Mesenchymal stem cell (in vitro differentiated cells and primary cell): ENCODE data around the gene RNF166.

Experiments
- DNase-seq: peaks from one replicate; pipeline ENCODE4 v3.0.0-alpha.2; 2013
- H2AFZ ChIP-seq: one replicate; pipeline ENCODE4 v1.6.1; 2013; ENCODE audit warnings: low read depth, mild to moderate bottlenecking, control low read depth, inconsistent platforms, low read length, moderate library complexity
- H2AK5ac ChIP-seq: 2 replicates; pipeline ENCODE4 v1.6.1; 2013; ENCODE audit warnings: low read length, moderate library complexity, mild to moderate bottlenecking, inconsistent platforms; ENCODE audit not compliant: severe bottlenecking
- H2BK120ac ChIP-seq: one replicate; pipeline ENCODE4 v1.6.1; 2013; ENCODE audit warnings: low read depth, mild to moderate bottlenecking, inconsistent platforms, low read length, moderate library complexity
- H2BK12ac ChIP-seq, 2 experiments: one replicate each; pipeline ENCODE4 v1.6.1; 2013; ENCODE audit warnings: inconsistent platforms in 2 of 2, low read length in 2 of 2, mild to moderate bottlenecking in 2 of 2, moderate library complexity in 2 of 2, control low read depth in 1 of 2
- H2BK15ac ChIP-seq: one replicate; pipeline ENCODE4 v1.6.1; 2013; ENCODE audit warnings: mild to moderate bottlenecking, low read depth, inconsistent platforms; ENCODE audit not compliant: poor library complexity, severe bottlenecking
- H2BK5ac ChIP-seq: 2 replicates; pipeline ENCODE4 v1.6.1; 2013; ENCODE audit warnings: low read depth, mild to moderate bottlenecking, low read length, control low read depth, inconsistent platforms; ENCODE audit not compliant: poor library complexity, severe bottlenecking
- H3K14ac ChIP-seq, 2 experiments: one replicate each; pipeline ENCODE4 v1.6.1; 2013; ENCODE audit warnings: inconsistent platforms in 2 of 2, low read length in 2 of 2, control low read depth in 1 of 2, mild to moderate bottlenecking in 1 of 2, moderate library complexity in 1 of 2
- H3K18ac ChIP-seq, 2 experiments: one replicate each; pipeline ENCODE4 v1.6.1; 2013; ENCODE audit warnings: inconsistent platforms in 2 of 2, low read length in 2 of 2, control low read depth in 1 of 2, low read depth in 1 of 2, mild to moderate bottlenecking in 1 of 2
- H3K23ac ChIP-seq, 2 experiments: one replicate each; pipeline ENCODE4 v1.6.1; 2013; ENCODE audit warnings: inconsistent platforms in 2 of 2, low read length in 2 of 2, mild to moderate bottlenecking in 2 of 2, moderate library complexity in 2 of 2, control low read depth in 1 of 2
- H3K27ac ChIP-seq: 2 replicates; pipeline ENCODE4 v1.5.1; 2013; ENCODE audit warnings: mild to moderate bottlenecking, moderate library complexity, low read length, control low read depth, inconsistent platforms; ENCODE audit not compliant: poor library complexity, severe bottlenecking
- H3K27me3 ChIP-seq, 2 experiments: 2 replicates each; pipeline versions ENCODE4 v1.6.1 to v1.7.0; 2013; ENCODE audit warnings: low read length in 2 of 2, mild to moderate bottlenecking in 2 of 2, moderate library complexity in 2 of 2, control low read depth in 1 of 2, inconsistent platforms in 1 of 2; ENCODE audit not compliant: control insufficient read depth in 1 of 2, insufficient read depth in 1 of 2
- H3K36me3 ChIP-seq, 2 experiments: 2 replicates each; pipeline versions ENCODE4 v1.6.1 to v1.7.0; 2013; ENCODE audit warnings: low read length in 2 of 2, control low read depth in 1 of 2, inconsistent platforms in 1 of 2, low read depth in 1 of 2, mild to moderate bottlenecking in 1 of 2; ENCODE audit not compliant: insufficient read depth in 2 of 2, control insufficient read depth in 1 of 2
- H3K4ac ChIP-seq, 2 experiments: one replicate each; pipeline ENCODE4 v1.6.1; 2013; ENCODE audit warnings: inconsistent platforms in 2 of 2, low read length in 2 of 2, mild to moderate bottlenecking in 2 of 2, moderate library complexity in 2 of 2, control low read depth in 1 of 2, low read depth in 1 of 2
- H3K4me1 ChIP-seq: 2 replicates; pipeline ENCODE4 v1.6.1; 2013; ENCODE audit warnings: low read depth, low read length, control low read depth; ENCODE audit not compliant: control insufficient read depth, insufficient read depth
- H3K4me2 ChIP-seq: 2 replicates; pipeline ENCODE4 v1.6.1; 2013; ENCODE audit warnings: low read length, mild to moderate bottlenecking, inconsistent platforms; ENCODE audit not compliant: poor library complexity, severe bottlenecking
- H3K4me3 ChIP-seq, 2 experiments: 2 replicates each; pipeline versions ENCODE4 v1.5.1 to v1.7.0; 2013; ENCODE audit warnings: low read length in 2 of 2, mild to moderate bottlenecking in 2 of 2, control low read depth in 1 of 2, low read depth in 1 of 2; ENCODE audit not compliant: insufficient read depth in 1 of 2
- H3K79me1 ChIP-seq: replicated peaks from 2 replicates; pipeline ENCODE4 v1.6.1; 2013; ENCODE audit warnings: mild to moderate bottlenecking, control low read depth, low read length, inconsistent platforms; ENCODE audit not compliant: poor library complexity, severe bottlenecking
- H3K9ac ChIP-seq: 2 replicates; pipeline ENCODE4 v1.7.0; 2013; ENCODE audit warnings: mild to moderate bottlenecking, low read length, moderate library complexity
- H3K9me3 ChIP-seq: 2 replicates; pipeline ENCODE4 v1.7.0; 2013; ENCODE audit warnings: mild to moderate bottlenecking, low read length; ENCODE audit not compliant: control insufficient read depth
- H4K8ac ChIP-seq: one replicate; pipeline ENCODE4 v1.6.1; 2013; ENCODE audit warnings: inconsistent platforms, mild to moderate bottlenecking, low read length, moderate library complexity
- H4K91ac ChIP-seq: one replicate; pipeline ENCODE4 v1.6.1; 2013; ENCODE audit warnings: mild to moderate bottlenecking, low read length, inconsistent platforms
- WGBS: methylation state at CpG from one replicate; pipeline ENCODE4 v1.1.7; 2013; ENCODE audit warnings: mixed read lengths; 5-methylcytosine and 5-hydroxymethylcytosine counted together

Gene RNF166

GRCh38 chr16:88713054-88713453 is 6.8 kb upstream of the RNF166 start:
- Histone ChIP-seq H3K4ac (no peak overlapping the region), H4K8ac (no peak overlapping the region), H4K91ac (no peak overlapping the region), H2BK12ac (no peak overlapping the region), H2BK120ac (no peak overlapping the region), H2AK5ac (no peak overlapping the region), H3K9me3 (no peaks in the 10 kb centered on the region), H3K4me2 (no peak overlapping the region), H3K18ac (no peak overlapping the region), H2AFZ (no peak overlapping the region), H3K27me3 (no peaks in the 10 kb centered on the region), H2BK5ac (no peak overlapping the region), H3K14ac (no peak overlapping the region), H3K27ac (no peak overlapping the region), H3K4me3 (no peak overlapping the region), H3K23ac (no peak overlapping the region), H3K4me1 (peaks cover 8% of the 10 kb centered on the region), H2BK15ac (no peak overlapping the region), H3K79me1 (peaks cover 31% of the 10 kb centered on the region), H3K36me3 (peaks cover 49 to 82% of the 10 kb centered on the region in 2 experiments), H3K9ac (no peak overlapping the region)
- no peak for DNase-seq
- 93% methylated on average over 9 of the region's 15 CpGs for WGBS

GRCh38 chr16:88712362-88712979 is 6.3 kb upstream of the RNF166 start:
- H3K27me3 ChIP-seq = no peaks in the 10 kb centered on the region
- peaks cover 9% of the 10 kb centered on the region for H3K4me1 ChIP-seq
- H4K8ac ChIP-seq = no peak overlapping the region
- H2BK120ac ChIP-seq = no peak overlapping the region
- H3K4ac ChIP-seq = no peak overlapping the region
- peaks cover 43 to 79% of the 10 kb centered on the region in 2 experiments for H3K36me3 ChIP-seq
- no peak overlapping the region for H2BK5ac ChIP-seq
- no peak overlapping the region for H2AFZ ChIP-seq
- H3K14ac ChIP-seq = no peak overlapping the region
- H2BK12ac ChIP-seq = no peak overlapping the region
- no peak overlapping the region for H3K27ac ChIP-seq
- peaks cover 31% of the 10 kb centered on the region for H3K79me1 ChIP-seq
- H2AK5ac ChIP-seq = no peak overlapping the region
- DNase-seq = no peak
- no peaks in the 10 kb centered on the region for H3K9me3 ChIP-seq
- no peak overlapping the region for H3K9ac ChIP-seq
- no peak overlapping the region for H4K91ac ChIP-seq
- H2BK15ac ChIP-seq = no peak overlapping the region
- H3K23ac ChIP-seq = no peak overlapping the region
- H3K18ac ChIP-seq = no peak overlapping the region
- no peak overlapping the region for H3K4me2 ChIP-seq
- WGBS = 91% methylated on average over 21 of the region's 25 CpGs
- H3K4me3 ChIP-seq = no peak overlapping the region

- no peaks in the 10 kb centered on the region for H3K27me3 ChIP-seq
- H3K4me1 ChIP-seq = peaks cover 15% of the 10 kb centered on the region
- 89% methylated on average over 18 of the region's 18 CpGs for WGBS
- no peak overlapping the region for H3K14ac ChIP-seq
- no peak overlapping the region for H3K18ac ChIP-seq
- no peak overlapping the region for H3K4me2 ChIP-seq
- no peak overlapping the region for H3K4me3 ChIP-seq
- no peak overlapping the region for H2BK120ac ChIP-seq
- H3K9ac ChIP-seq = no peak overlapping the region
- no peak overlapping the region for H2AFZ ChIP-seq
- no peak overlapping the region for H4K8ac ChIP-seq
- peaks cover 37 to 73% of the 10 kb centered on the region in 2 experiments for H3K36me3 ChIP-seq
- no peak for DNase-seq
- H3K79me1 ChIP-seq = peaks cover 33% of the 10 kb centered on the region
- no peak overlapping the region for H3K4ac ChIP-seq
- no peak overlapping the region for H3K27ac ChIP-seq
- no peak overlapping the region for H3K23ac ChIP-seq
- H4K91ac ChIP-seq = no peak overlapping the region
- H2BK15ac ChIP-seq = no peak overlapping the region
- no peak overlapping the region for H2AK5ac ChIP-seq
- no peaks in the 10 kb centered on the region for H3K9me3 ChIP-seq
- no peak overlapping the region for H2BK12ac ChIP-seq
- H2BK5ac ChIP-seq = no peak overlapping the region
Measured at GRCh38 chr16:88711750-88712340, 5.6 kb upstream of the RNF166 start.

- no peak overlapping the region for H3K14ac ChIP-seq
- peaks cover 15% of the 10 kb centered on the region for H3K4me1 ChIP-seq
- no peak overlapping the region for H3K4ac ChIP-seq
- 89% methylated on average over 15 of the region's 16 CpGs for WGBS
- H3K27ac ChIP-seq = no peak overlapping the region
- H2AK5ac ChIP-seq = no peak overlapping the region
- no peak overlapping the region for H2BK5ac ChIP-seq
- H3K4me2 ChIP-seq = no peak overlapping the region
- peaks cover 24 to 60% of the 10 kb centered on the region in 2 experiments for H3K36me3 ChIP-seq
- H2BK120ac ChIP-seq = no peak overlapping the region
- H3K9ac ChIP-seq = no peak overlapping the region
- no peak overlapping the region for H3K4me3 ChIP-seq
- H2BK12ac ChIP-seq = no peak overlapping the region
- H3K27me3 ChIP-seq = no peaks in the 10 kb centered on the region
- H4K8ac ChIP-seq = no peak overlapping the region
- no peaks in the 10 kb centered on the region for H3K9me3 ChIP-seq
- no peak overlapping the region for H2AFZ ChIP-seq
- H2BK15ac ChIP-seq = no peak overlapping the region
- no peak overlapping the region for H4K91ac ChIP-seq
- H3K79me1 ChIP-seq = peaks cover 38% of the 10 kb centered on the region
- no peak overlapping the region for H3K18ac ChIP-seq
- DNase-seq = no peak
- no peak overlapping the region for H3K23ac ChIP-seq
Measured at GRCh38 chr16:88710556-88710955, 4.3 kb upstream of the RNF166 start.
